Common myeloid progenitor, CD34-positive (primary cell): Measurements from ENCODE around the gene NPHP4.

ENCODE experiments used
- CTCF ChIA-PET: fragments of 350-600 bp; sonication (Branson Sonifier 250); formaldehyde crosslinking; loops from one replicate; lab custom pipeline; 2021; ENCODE audit warnings: antibody characterized with exemption; lab: Charles Lee
- POLR2A ChIA-PET: fragments of 350-600 bp; sonication (Branson Sonifier 250); formaldehyde crosslinking; loops from one replicate; lab custom pipeline; 2021; ENCODE audit warnings: antibody characterized with exemption; lab: Charles Lee
- DNase-seq, 3 donors: peaks; one replicate each; pipeline versions ENCODE4 v3.0.0 to v3.0.0-alpha.2; 2013
- H3K27ac ChIP-seq, 2 experiments: 1 replicate in 1 of 2; 2 replicates in 1 of 2; pipeline ENCODE4 v1.7.0; 2013; ENCODE audit warnings: inconsistent platforms in 2 of 2, low read length in 2 of 2, mild to moderate bottlenecking in 2 of 2, low read depth in 1 of 2, moderate library complexity in 1 of 2; ENCODE audit not compliant: severe bottlenecking in 2 of 2, insufficient read depth in 1 of 2, poor library complexity in 1 of 2
- H3K27me3 ChIP-seq, 5 experiments: replicated peaks in 2 of 5; 1 replicate in 3 of 5; 2 replicates in 2 of 5; pipeline versions ENCODE4 v1.6.1 to v1.7.0; 2013; ENCODE audit warnings: low read length in 4 of 5, mild to moderate bottlenecking in 2 of 5, moderate library complexity in 2 of 5, inconsistent platforms in 1 of 5; ENCODE audit not compliant: insufficient read depth in 5 of 5, control insufficient read depth in 4 of 5
- H3K36me3 ChIP-seq, 4 experiments: 1 replicate in 2 of 4; 2 replicates in 2 of 4; pipeline versions ENCODE4 v1.6.1 to v1.7.0; 2013; ENCODE audit warnings: low read length in 3 of 4, control low read depth in 1 of 4, mild to moderate bottlenecking in 1 of 4; ENCODE audit not compliant: control insufficient read depth in 4 of 4, insufficient read depth in 4 of 4
- H3K4me1 ChIP-seq, 4 experiments: 1 replicate in 3 of 4; 2 replicates in 1 of 4; pipeline versions ENCODE4 v1.6.1 to v1.7.1; 2013; ENCODE audit warnings: low read length in 3 of 4, mild to moderate bottlenecking in 3 of 4, control low read depth in 1 of 4, inconsistent platforms in 1 of 4, moderate library complexity in 1 of 4; ENCODE audit not compliant: control insufficient read depth in 4 of 4, insufficient read depth in 4 of 4; ENCODE audit errors: control extremely low read depth in 1 of 4
- H3K4me3 ChIP-seq, 7 experiments: 1 replicate in 4 of 7; 2 replicates in 3 of 7; pipeline versions ENCODE4 v1.5.1 to v1.7.0; 2013; ENCODE audit warnings: mild to moderate bottlenecking in 7 of 7, low read length in 6 of 7, moderate library complexity in 6 of 7, inconsistent platforms in 2 of 7, low read depth in 2 of 7, control low read depth in 1 of 7; ENCODE audit not compliant: insufficient read depth in 4 of 7, control insufficient read depth in 1 of 7; ENCODE audit errors: extremely low read depth in 1 of 7
- H3K9me3 ChIP-seq, 5 experiments: 1 replicate in 4 of 5; 2 replicates in 1 of 5; pipeline versions ENCODE4 v1.6.1 to v1.7.1; 2013; ENCODE audit warnings: low read length in 4 of 5, mild to moderate bottlenecking in 2 of 5, inconsistent platforms in 1 of 5, low read depth in 1 of 5, moderate library complexity in 1 of 5; ENCODE audit not compliant: control insufficient read depth in 4 of 5, insufficient read depth in 2 of 5; ENCODE audit errors: control extremely low read depth in 1 of 5
- WGBS: methylation state at CpG from one replicate; pipeline ENCODE4 v1.1.5; 2013; ENCODE audit not compliant: insufficient coverage; 5-methylcytosine and 5-hydroxymethylcytosine counted together

Gene NPHP4

GRCh38 chr1:6005276-6005917 is 13.2 kb upstream of the NPHP4 start:
- DNase-seq, result no peak
- H3K4me3 ChIP-seq, result no peak overlapping the region
- POLR2A ChIA-PET, result no interaction called here
- no peak overlapping the region for H3K27ac ChIP-seq
- CTCF ChIA-PET, result interaction anchor here (1.1 kb wide), 1 partner anchor 20 kb away, joined by 4 read pairs; no protein-coding TSS in a partner anchor
- WGBS, result 89% methylated on average over 5 of the region's 10 CpGs
- peaks cover 0 to 31% (median 10%) of the 10 kb centered on the region in 4 experiments for H3K4me1 ChIP-seq
- H3K9me3 ChIP-seq, result no peaks in the 10 kb centered on the region
- no peaks in the 10 kb centered on the region for H3K27me3 ChIP-seq
- peaks cover 0 to 4% (median 1%) of the 10 kb centered on the region in 4 experiments for H3K36me3 ChIP-seq

- 87% methylated on average over 5 of the region's 11 CpGs for WGBS
- Histone ChIP-seq H3K4me3 (no peak overlapping the region), H3K27ac (no peak overlapping the region), H3K36me3 (peaks cover 0 to 4% (median 1%) of the 10 kb centered on the region in 4 experiments), H3K27me3 (no peaks in the 10 kb centered on the region), H3K9me3 (no peaks in the 10 kb centered on the region), H3K4me1 (peaks cover 0 to 31% (median 10%) of the 10 kb centered on the region in 4 experiments)
- ChIA-PET CTCF (interaction anchor here (1.1 kb wide), 1 partner anchor 21 kb away, joined by 4 read pairs; no protein-coding TSS in a partner anchor), POLR2A (no interaction called here)
- DNase-seq, result no peak
Measured at GRCh38 chr1:6004412-6005123, 12.3 kb upstream of the NPHP4 start.

- Histone ChIP-seq H3K27ac (no peak overlapping the region), H3K4me1 (peaks cover 0 to 27% (median 10%) of the 10 kb centered on the region in 4 experiments), H3K27me3 (no peaks in the 10 kb centered on the region), H3K4me3 (no peak overlapping the region), H3K9me3 (no peaks in the 10 kb centered on the region), H3K36me3 (peaks cover 0 to 4% (median 1%) of the 10 kb centered on the region in 4 experiments)
- POLR2A ChIA-PET, result no interaction called here
- DNase-seq, result no peak
- CTCF ChIA-PET, result no interaction called here
- WGBS, result 92% methylated on average over 24 of the region's 24 CpGs
Measured at GRCh38 chr1:6003568-6004411, 11.6 kb upstream of the NPHP4 start.

- WGBS, result 93% methylated on average over 28 of the region's 33 CpGs
- Histone ChIP-seq H3K27me3 (no peaks in the 10 kb centered on the region), H3K4me3 (no peak overlapping the region), H3K27ac (no peak overlapping the region), H3K4me1 (peaks cover 0 to 26% (median 10%) of the 10 kb centered on the region in 4 experiments), H3K9me3 (no peaks in the 10 kb centered on the region), H3K36me3 (peaks cover 0 to 4% (median 1%) of the 10 kb centered on the region in 4 experiments)
- DNase-seq, result no peak
- CTCF ChIA-PET, result interaction anchor here (0.6 to 1.4 kb wide), 4 partner anchors 9 to 32 kb away, joined by 3 to 4 read pairs (median 4); partner anchors contain the start of gene NPHP4
- POLR2A ChIA-PET, result no interaction called here
Measured at GRCh38 chr1:6002714-6003501, 10.7 kb upstream of the NPHP4 start.

DNA sequence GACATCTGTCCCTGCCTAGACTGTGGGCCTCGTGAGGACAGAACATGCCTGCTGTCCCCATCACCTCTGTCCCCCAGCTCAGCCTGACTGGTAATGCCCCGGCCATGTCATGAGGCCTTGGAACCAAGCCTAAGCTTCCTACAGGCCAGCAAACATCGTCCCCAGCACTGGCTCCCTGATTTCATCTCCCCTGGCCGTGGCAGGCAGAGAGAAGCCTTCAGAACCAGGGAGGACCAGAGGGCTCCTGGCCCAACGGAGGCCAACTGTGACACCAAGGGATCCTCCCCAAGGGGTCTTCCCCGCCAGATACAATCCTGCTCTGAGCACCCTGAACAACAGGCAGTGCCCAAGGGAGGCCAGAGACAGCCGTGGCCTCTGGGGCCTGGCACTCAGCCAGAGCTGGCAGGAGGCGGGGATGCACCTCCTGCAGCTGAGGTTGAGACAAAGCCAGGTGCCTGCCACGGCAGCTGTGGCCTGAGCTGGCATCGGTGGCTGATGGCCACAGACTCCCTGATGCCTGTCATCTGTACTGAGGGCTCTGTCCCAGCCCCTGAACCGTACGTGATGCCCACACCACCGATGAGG is 9.9 kb upstream of the NPHP4 start:
- H3K27ac ChIP-seq, result no peak overlapping the region
- 68% methylated on average over 12 of the region's 13 CpGs for WGBS
- DNase-seq, result peak in 2 of 3 donors; percentile 16 to 32
- no peak overlapping the region for H3K4me3 ChIP-seq
- peaks cover 0 to 4% (median 1%) of the 10 kb centered on the region in 4 experiments for H3K36me3 ChIP-seq
- peaks cover 0 to 18% (median 6%) of the 10 kb centered on the region in 4 experiments for H3K4me1 ChIP-seq
- H3K9me3 ChIP-seq, result no peaks in the 10 kb centered on the region
- CTCF ChIA-PET, result interaction anchor here (1.1 to 1.4 kb wide), 3 partner anchors 8 to 25 kb away, joined by 3 to 4 read pairs (median 4); partner anchors contain the start of gene NPHP4
- no peaks in the 10 kb centered on the region for H3K27me3 ChIP-seq
- POLR2A ChIA-PET, result interaction anchor here (1.0 kb wide), 1 partner anchor 16 kb away, joined by 3 read pairs; no protein-coding TSS in a partner anchor
